ENCODE results near the gene SPOCD1.

SPOCD1 gene

DNA sequence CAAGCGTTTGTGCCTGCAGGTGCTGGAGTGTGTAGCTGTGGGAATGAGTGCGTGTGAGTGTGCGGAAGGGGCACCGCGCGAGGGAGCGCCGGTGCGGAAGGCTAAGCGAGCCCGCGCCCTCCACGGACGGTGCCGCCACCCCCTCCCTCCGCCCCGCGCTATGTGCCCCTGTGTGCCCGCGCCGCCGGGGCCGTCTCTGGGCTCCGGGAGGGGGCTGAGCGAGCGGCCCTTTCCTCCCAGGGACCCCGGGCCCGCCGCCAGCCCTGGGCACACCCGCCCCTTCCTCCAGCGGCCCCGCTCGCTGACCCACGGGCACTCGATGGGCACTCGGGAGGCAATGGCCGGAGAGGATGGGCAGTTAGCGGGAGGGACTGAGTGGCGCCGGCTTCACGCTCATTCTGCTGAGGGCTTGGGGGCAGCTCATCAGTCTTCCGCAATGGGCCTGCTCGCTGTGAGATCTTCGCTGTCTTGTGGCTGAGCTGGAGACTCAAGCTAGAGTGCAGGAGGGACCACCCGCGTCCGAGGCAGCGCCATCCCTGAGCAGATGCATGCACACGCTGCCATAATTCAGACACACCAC lies 43.1 kb downstream of the SPOCD1 start:
- peak; percentile 30 for DNase-seq
- Mint-ChIP-seq H3K4me3 (peak overlapping the region; percentile 64), H3K9me3 (no peaks in the 10 kb centered on the region), H3K4me1 (peaks cover 20% of the 10 kb centered on the region), H3K27ac (no peak overlapping the region), H3K27me3 (peaks cover 95% of the 10 kb centered on the region), H3K36me3 (no peaks in the 10 kb centered on the region)
- CTCF ChIA-PET = no interaction called here

- CTCF ChIA-PET = no interaction called here
- peaks cover 94% of the 10 kb centered on the region for H3K27me3 Mint-ChIP-seq
- no peaks in the 10 kb centered on the region for H3K9me3 Mint-ChIP-seq
- H3K4me3 Mint-ChIP-seq = peak overlapping the region; percentile 64
- peaks cover 20% of the 10 kb centered on the region for H3K4me1 Mint-ChIP-seq
- H3K36me3 Mint-ChIP-seq = no peaks in the 10 kb centered on the region
- peak; percentile 42 for DNase-seq
- H3K27ac Mint-ChIP-seq = no peak overlapping the region
Measured at GRCh38 chr1:31771891-31772668, 43.7 kb downstream of the SPOCD1 start.

DNA sequence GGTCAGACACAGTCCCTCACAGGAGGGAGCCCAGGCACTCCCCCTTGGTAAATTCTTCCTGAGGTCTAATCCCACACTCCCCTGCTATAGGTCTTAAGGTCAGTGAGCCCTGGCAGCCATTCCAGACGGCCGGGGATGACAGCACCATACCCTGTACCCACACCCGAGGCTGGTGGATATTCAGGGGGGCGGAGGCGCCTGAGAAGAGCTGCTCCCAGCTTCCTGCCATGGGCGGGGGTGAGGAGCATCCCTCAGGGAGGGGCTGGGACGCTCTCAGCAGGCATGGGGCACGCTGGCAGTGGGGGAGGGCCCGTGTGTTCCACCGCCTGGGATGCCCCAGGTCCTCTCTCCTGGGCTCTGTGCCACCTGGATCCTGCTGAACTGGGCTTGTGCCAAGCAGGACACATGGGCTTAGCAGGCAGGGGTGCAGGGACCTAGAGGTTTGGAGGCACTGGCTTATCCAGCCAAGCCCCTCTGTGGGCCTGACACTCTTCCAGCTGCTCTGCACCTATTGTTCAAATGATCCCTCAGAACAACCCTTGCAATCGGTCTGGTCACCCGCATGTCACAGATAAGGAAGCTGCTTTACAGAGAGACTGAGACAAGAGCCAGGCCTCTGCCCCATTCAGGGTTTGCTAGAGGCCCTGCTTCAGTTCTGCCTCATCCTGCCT lies 46.0 kb downstream of the SPOCD1 start:
- DNase-seq = no peak
- peaks cover 92% of the 10 kb centered on the region for H3K27me3 Mint-ChIP-seq
- peaks cover 20% of the 10 kb centered on the region for H3K4me1 Mint-ChIP-seq
- H3K4me3 Mint-ChIP-seq = no peak overlapping the region
- no peaks in the 10 kb centered on the region for H3K9me3 Mint-ChIP-seq
- no peaks in the 10 kb centered on the region for H3K36me3 Mint-ChIP-seq
- CTCF ChIA-PET = interaction anchor here (1.9 kb wide), 1 partner anchor 19 kb away, joined by 7 read pairs; no protein-coding TSS in a partner anchor
- H3K27ac Mint-ChIP-seq = no peak overlapping the region

DNA sequence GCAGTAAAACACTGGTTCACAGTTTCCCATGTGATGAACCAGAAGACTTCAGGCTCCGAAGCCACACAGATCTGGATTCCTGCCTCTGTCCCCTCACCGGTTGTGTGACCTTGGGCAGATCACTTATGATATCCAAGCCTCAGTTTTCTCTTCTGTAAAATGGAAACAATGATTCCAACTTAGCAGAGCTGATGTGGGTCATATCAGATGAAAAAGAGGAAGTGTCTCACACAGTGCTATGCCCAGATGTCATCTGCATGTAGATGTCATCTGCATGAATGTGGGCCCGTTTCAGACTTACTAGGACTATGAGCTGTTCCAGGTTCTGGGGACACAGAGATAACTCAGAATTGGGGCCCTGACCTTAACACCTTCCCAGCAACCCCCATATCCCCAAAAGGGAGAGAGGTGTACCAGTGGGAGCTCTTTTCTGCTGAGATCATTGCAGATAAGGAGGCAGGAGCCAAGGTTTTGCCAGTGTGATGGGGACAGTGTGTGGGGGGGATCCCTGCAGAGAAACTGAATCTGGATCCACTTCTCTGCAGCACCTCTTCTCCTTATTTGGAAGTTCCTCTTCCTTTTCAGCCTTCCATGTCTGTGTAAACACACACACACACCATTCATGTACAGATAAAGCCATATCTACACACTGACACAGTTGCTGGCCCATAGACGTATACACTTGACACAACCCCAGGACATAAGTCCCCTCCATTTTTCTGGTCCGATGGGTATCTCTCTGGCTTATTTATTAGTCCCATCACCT lies 46.7 kb downstream of the SPOCD1 start:
- Mint-ChIP-seq H3K27me3 (peaks cover 91% of the 10 kb centered on the region), H3K4me3 (no peak overlapping the region), H3K27ac (no peak overlapping the region), H3K36me3 (no peaks in the 10 kb centered on the region), H3K9me3 (no peaks in the 10 kb centered on the region), H3K4me1 (peaks cover 25% of the 10 kb centered on the region)
- no peak for DNase-seq
- CTCF ChIA-PET = interaction anchor here (0.8 to 1.3 kb wide), 3 partner anchors 19 to 61 kb away, joined by 3 to 5 read pairs (median 3); no protein-coding TSS in a partner anchor

DNA sequence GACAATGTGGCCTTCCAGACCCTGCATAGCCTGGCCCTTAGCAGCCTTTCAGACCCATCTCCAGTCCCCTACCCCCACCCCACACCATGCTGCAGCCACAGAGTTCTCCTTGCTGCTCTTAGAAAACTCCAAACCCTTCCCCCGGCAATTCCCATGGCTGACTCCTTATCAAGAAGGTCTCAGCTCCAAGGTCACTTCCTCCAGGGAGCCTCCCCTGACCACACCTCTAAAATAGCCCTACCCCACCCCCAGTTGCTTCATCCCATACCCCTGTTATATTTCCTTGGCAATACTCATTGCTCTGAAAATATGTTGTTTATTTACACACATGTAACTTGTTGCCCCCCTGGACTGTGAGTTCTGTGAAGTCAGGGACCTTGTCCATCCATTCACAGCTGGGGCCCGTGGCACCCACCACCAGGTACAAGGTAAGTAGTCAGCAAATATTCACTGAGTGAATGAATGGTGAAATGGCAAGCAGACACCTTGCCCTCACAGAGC lies 47.4 kb downstream of the SPOCD1 start:
- CTCF ChIA-PET = interaction anchor here (0.8 to 1.3 kb wide), 3 partner anchors 20 to 60 kb away, joined by 3 to 5 read pairs (median 3); no protein-coding TSS in a partner anchor
- no peak for DNase-seq
- Mint-ChIP-seq H3K36me3 (no peaks in the 10 kb centered on the region), H3K9me3 (no peaks in the 10 kb centered on the region), H3K4me3 (no peak overlapping the region), H3K27me3 (peaks cover 88% of the 10 kb centered on the region), H3K4me1 (peaks cover 26% of the 10 kb centered on the region), H3K27ac (no peak overlapping the region)

DNA sequence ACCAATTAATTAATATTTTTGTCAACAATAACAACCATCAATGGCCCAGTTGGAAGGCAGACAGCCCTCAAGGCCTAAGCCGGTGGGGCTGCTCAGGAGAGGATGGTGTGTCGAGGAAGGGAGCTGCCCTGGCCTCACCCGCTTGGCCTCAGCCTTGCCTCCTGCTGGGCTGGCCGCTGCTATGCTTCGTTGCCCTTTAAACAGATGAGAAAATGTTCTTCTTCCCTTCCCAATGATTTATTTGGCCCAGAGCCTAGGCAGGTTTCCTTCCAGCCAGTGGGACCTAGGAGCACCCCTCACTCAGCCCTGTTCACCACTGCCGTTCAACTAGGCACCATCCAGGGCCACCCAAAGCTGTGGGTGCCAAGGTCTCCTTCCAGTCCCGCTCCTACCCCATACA lies 48.6 kb downstream of the SPOCD1 start:
- H3K4me1 Mint-ChIP-seq = peaks cover 24% of the 10 kb centered on the region
- H3K36me3 Mint-ChIP-seq = no peaks in the 10 kb centered on the region
- CTCF ChIA-PET = interaction anchor here (0.8 to 1.4 kb wide), 4 partner anchors 9 to 22 kb away, joined by 3 to 4 read pairs (median 3); no protein-coding TSS in a partner anchor
- H3K9me3 Mint-ChIP-seq = no peaks in the 10 kb centered on the region
- H3K27me3 Mint-ChIP-seq = peaks cover 88% of the 10 kb centered on the region
- H3K27ac Mint-ChIP-seq = no peak overlapping the region
- no peak overlapping the region for H3K4me3 Mint-ChIP-seq
- no peak for DNase-seq

DNA sequence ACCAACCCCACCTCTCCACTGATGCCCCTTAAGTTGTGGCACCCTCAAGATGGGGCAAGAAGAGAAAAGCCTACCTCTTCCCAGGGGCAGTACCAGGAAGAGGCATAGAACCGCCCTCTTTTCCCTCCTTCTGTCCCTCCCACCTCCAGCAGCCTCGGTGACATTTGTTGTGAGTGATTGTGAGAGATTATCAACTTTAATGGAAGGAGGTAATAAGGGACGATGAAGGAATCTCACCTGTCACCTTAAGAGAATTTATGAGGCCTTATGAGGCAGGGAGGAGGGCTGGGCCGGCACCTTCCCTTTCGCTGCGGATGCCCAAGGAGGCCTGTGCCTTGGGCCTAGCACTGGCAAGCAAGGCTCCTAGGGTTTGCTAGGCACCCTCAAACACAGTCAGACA lies 50.3 kb downstream of the SPOCD1 start:
- H3K27me3 Mint-ChIP-seq = peaks cover 88% of the 10 kb centered on the region
- no peaks in the 10 kb centered on the region for H3K36me3 Mint-ChIP-seq
- CTCF ChIA-PET = interaction anchor here (0.6 to 1.8 kb wide), 7 partner anchors 12 to 367 kb away, joined by 3 to 5 read pairs (median 4); no protein-coding TSS in a partner anchor
- no peak overlapping the region for H3K4me3 Mint-ChIP-seq
- no peaks in the 10 kb centered on the region for H3K9me3 Mint-ChIP-seq
- peaks cover 26% of the 10 kb centered on the region for H3K4me1 Mint-ChIP-seq
- H3K27ac Mint-ChIP-seq = no peak overlapping the region
- DNase-seq = no peak

GRCh38 chr1:31765041-31765467 lies 50.8 kb downstream of the SPOCD1 start:
- Mint-ChIP-seq H3K36me3 (no peaks in the 10 kb centered on the region), H3K4me1 (peaks cover 29% of the 10 kb centered on the region), H3K27ac (no peak overlapping the region), H3K9me3 (no peaks in the 10 kb centered on the region), H3K4me3 (no peak overlapping the region), H3K27me3 (peaks cover 88% of the 10 kb centered on the region)
- CTCF ChIA-PET = interaction anchor here (0.6 to 1.8 kb wide), 4 partner anchors 34 to 300 kb away, joined by 3 to 5 read pairs (median 3); no protein-coding TSS in a partner anchor
- DNase-seq = peak; percentile 31

DNA sequence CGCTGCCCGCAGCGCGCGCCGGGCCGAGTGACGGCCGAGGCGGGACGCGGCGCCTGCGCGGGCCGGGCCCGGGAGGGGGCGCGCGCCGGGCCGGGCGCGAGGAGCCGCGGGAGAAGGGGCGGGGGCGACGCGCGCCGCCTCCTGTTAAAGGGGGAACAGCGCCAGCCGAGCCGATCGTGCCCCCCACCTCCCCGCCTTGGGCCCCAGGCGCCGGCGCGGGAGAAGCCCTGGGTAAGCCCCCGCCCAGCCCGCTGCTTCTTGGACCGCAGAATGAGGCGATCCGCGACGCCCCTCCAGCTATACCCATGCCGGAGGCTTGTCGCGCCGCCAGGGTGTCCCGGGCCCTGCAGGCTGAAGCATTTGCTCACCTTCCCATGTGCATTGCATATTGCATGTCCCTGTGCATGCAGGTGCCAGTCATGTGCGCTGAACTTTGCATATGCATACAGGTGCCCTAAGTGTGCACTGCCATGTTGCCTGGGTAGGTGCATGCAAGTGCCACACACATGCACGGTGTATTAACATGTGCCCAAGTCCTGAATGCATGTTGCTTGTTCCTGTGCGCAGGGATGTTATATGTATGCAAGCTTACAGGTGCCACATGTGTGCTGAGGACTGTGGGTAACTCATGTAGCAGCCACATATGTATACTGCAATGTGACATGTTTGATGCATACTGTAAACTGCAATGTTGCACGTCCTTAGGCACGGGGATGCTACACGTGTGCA lies 51.3 kb downstream of the SPOCD1 start, which contains the start of gene ADGRB2:
ADGRB2 (minus strand) TSS at position 29 of the 729 bp plus-strand sequence. CDS start 7,119 bp downstream, outside the sequence.
- no peak within 1 kb of the TSS for H3K27ac Mint-ChIP-seq
- H3K27me3 Mint-ChIP-seq = peaks cover 92% of the 10 kb centered on the region
- no peaks in the 10 kb centered on the region for H3K36me3 Mint-ChIP-seq
- peaks cover 29% of the 10 kb centered on the region for H3K4me1 Mint-ChIP-seq
- CTCF ChIA-PET = interaction anchor here (0.7 to 1.8 kb wide), 3 partner anchors 25 to 200 kb away, joined by 3 to 5 read pairs (median 4); no protein-coding TSS in a partner anchor
- no peaks in the 10 kb centered on the region for H3K9me3 Mint-ChIP-seq
- peak within 1 kb of the TSS; percentile 69 for H3K4me3 Mint-ChIP-seq
- DNase-seq = peak; percentile 48

GRCh38 chr1:31763671-31764311 lies 52.0 kb downstream of the SPOCD1 start:
- CTCF ChIA-PET = interaction anchor here (0.7 to 1.6 kb wide), 4 partner anchors 25 to 33 kb away, joined by 3 to 6 read pairs (median 4); no protein-coding TSS in a partner anchor
- DNase-seq = peak; percentile 39
- no peaks in the 10 kb centered on the region for H3K9me3 Mint-ChIP-seq
- peaks cover 94% of the 10 kb centered on the region for H3K27me3 Mint-ChIP-seq
- no peak overlapping the region for H3K27ac Mint-ChIP-seq
- H3K4me3 Mint-ChIP-seq = peak overlapping the region; percentile 66
- no peaks in the 10 kb centered on the region for H3K36me3 Mint-ChIP-seq
- H3K4me1 Mint-ChIP-seq = peaks cover 28% of the 10 kb centered on the region

DNA sequence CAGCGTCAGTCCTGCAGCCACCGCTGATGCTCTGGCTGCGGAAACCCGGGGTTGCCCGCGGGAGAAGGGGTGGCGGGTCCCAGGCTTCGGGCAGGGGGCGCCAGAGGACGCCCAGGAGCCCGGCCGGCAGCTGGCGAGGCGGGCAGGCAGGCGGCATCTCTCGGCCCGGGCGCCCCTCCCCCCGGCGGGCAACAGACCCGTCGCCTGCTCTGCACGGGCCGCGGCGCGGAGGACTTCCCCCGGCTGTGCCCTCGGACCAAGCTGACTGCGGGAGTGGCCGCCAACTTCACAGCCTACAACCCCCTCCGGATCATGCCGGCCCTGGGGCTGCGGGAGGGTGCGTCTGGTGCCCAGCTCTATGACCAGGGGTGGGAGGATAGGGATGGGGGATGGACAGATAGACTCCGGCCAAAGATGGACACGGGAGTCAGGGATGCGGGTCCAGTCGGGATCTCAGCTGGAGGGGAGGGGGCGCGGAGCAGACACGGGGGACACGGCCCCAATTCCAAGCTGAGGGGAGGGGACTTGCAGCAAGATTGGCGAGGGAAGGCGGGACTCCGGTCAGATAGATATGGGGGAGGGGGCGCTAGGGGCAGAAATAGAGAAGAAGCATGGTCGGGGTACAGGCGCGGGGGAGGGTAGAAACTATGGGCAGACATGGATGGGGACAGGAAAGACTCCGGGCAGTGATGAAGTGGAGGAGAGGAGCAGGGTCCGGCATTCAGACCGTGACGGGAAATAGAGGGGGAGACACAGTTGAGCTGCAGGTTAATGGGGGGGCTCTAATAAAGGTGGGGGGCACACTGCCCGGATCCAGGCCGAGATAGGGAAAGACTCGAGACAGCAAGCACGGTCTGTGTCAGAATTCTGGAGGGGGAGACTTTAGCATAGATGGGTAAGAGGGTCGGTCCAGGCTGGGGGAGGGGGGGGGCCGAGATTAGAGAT lies 52.8 kb downstream of the SPOCD1 start:
- Mint-ChIP-seq H3K9me3 (no peaks in the 10 kb centered on the region), H3K27ac (no peak overlapping the region), H3K27me3 (peaks cover 94% of the 10 kb centered on the region), H3K36me3 (no peaks in the 10 kb centered on the region), H3K4me1 (peaks cover 28% of the 10 kb centered on the region), H3K4me3 (peak overlapping the region; percentile 66)
- peak; percentile 78 for DNase-seq
- CTCF ChIA-PET = interaction anchor here (0.9 to 1.6 kb wide), 5 partner anchors 23 to 201 kb away, joined by 3 to 8 read pairs (median 4); no protein-coding TSS in a partner anchor

All from activated naive CD4-positive, alpha-beta T cell treated with anti-CD3 and anti-CD28 coated beads, Interleukin-2, amount 10 ng/mL, durations not matched to agents 7 days and 5 days (primary cell).